ENCODE measurements around the gene SKIC8.
"Not testable (repeated sequence)": the region's sequence is repeated elsewhere in the genome, so short reads cannot be mapped to it uniquely, and the experiment has no call there.

The SKIC8 gene

DNA sequence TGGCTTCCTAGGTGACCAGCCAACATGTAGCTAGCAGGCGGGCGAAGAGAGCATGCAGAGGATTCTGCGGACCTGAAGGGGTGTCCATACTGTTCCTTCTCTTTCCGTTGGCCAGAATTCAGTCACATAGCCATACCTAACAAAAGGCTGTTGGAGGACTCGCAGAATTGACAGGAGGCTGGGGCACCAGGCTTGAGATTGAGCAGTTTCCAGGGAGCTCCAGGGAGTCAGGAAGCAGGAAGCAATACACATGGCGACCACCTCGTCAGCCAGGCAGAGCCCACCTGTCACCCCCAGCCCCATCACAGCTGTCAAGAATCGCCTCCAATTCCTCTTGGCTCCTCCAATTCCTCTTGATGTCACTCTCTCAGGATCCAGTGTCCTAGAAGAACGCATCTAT, 48.3 kb downstream of the SKIC8 start:
- H3K79me2 ChIP-seq (ENCODE audit: insufficient read depth, low read length) = no peaks in the 10 kb centered on the region
- no peak overlapping the region for H3K9ac ChIP-seq (ENCODE audit: low read length)
- no peaks in the 10 kb centered on the region for H3K9me2 ChIP-seq (ENCODE audit: low read depth, low read length)
- H3K27me3 ChIP-seq (ENCODE audit: insufficient read depth, low read length) = no peaks in the 10 kb centered on the region
- H2AFZ ChIP-seq (ENCODE audit: low read length) = no peak overlapping the region
- H3K4me1 ChIP-seq (ENCODE audit: insufficient read depth, low read length, severe bottlenecking) = no peaks in the 10 kb centered on the region
- H3K9me3 ChIP-seq (ENCODE audit: low read length) = no peaks in the 10 kb centered on the region
- no peak overlapping the region for H3K4me3 ChIP-seq (ENCODE audit: low read depth, low read length, poor library complexity, severe bottlenecking)
- no peaks in the 10 kb centered on the region for H3F3A ChIP-seq (ENCODE audit: insufficient read depth, low read length)
- H3K36me3 ChIP-seq (ENCODE audit: insufficient read depth, low read length) = no peaks in the 10 kb centered on the region
- no peaks in the 10 kb centered on the region for H4K20me1 ChIP-seq (ENCODE audit: insufficient read depth, low read length)
- TF ChIP-seq, protein P1, sequence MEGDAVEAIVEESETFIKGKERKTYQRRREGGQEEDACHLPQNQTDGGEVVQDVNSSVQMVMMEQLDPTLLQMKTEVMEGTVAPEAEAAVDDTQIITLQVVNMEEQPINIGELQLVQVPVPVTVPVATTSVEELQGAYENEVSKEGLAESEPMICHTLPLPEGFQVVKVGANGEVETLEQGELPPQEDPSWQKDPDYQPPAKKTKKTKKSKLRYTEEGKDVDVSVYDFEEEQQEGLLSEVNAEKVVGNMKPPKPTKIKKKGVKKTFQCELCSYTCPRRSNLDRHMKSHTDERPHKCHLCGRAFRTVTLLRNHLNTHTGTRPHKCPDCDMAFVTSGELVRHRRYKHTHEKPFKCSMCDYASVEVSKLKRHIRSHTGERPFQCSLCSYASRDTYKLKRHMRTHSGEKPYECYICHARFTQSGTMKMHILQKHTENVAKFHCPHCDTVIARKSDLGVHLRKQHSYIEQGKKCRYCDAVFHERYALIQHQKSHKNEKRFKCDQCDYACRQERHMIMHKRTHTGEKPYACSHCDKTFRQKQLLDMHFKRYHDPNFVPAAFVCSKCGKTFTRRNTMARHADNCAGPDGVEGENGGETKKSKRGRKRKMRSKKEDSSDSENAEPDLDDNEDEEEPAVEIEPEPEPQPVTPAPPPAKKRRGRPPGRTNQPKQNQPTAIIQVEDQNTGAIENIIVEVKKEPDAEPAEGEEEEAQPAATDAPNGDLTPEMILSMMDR (IDR thresholded peaks at IDR 0.05; ENCODE audit: low read length) = no peak
- no peak for TF ChIP-seq EZH2 (IDR thresholded peaks at IDR 0.05; ENCODE audit: borderline replicate concordance, low read length)
- no peak overlapping the region for H3K4me2 ChIP-seq (ENCODE audit: low read length)
- H3K27ac ChIP-seq (ENCODE audit: low read depth, low read length, poor library complexity, severe bottlenecking) = no peak overlapping the region

DNA sequence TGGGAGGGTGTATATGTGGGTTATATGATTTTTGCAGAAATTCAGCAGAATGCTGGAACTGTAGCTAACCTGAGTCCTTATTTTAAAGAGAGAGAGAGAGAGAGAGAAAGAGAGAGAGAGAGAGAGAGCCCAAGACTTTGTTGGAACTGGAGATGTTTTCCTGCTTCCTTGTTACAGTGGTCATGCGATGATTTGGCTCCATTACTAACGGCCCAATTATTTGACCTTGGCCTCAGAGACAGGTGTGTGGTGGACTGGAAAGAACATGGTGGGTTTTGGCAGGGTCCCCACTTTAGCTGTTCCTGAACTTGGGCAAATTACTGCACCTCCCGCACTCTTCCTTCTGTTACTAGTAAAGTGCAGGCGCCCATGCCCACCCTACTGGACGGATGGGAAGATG, 50.3 kb downstream of the SKIC8 start:
- Histone ChIP-seq H3K27me3 (ENCODE audit: insufficient read depth, low read length) (no peaks in the 10 kb centered on the region), H4K20me1 (ENCODE audit: insufficient read depth, low read length) (no peaks in the 10 kb centered on the region), H3K9me3 (ENCODE audit: low read length) (no peaks in the 10 kb centered on the region), H3F3A (ENCODE audit: insufficient read depth, low read length) (no peaks in the 10 kb centered on the region), H3K27ac (ENCODE audit: low read depth, low read length, poor library complexity, severe bottlenecking) (no peak overlapping the region), H3K9me2 (ENCODE audit: low read depth, low read length) (no peaks in the 10 kb centered on the region), H3K36me3 (ENCODE audit: insufficient read depth, low read length) (no peaks in the 10 kb centered on the region), H3K4me1 (ENCODE audit: insufficient read depth, low read length, severe bottlenecking) (no peaks in the 10 kb centered on the region), H3K4me3 (ENCODE audit: low read depth, low read length, poor library complexity, severe bottlenecking) (no peak overlapping the region), H3K4me2 (ENCODE audit: low read length) (no peak overlapping the region), H3K79me2 (ENCODE audit: insufficient read depth, low read length) (no peaks in the 10 kb centered on the region), H3K9ac (ENCODE audit: low read length) (no peak overlapping the region), H2AFZ (ENCODE audit: low read length) (no peak overlapping the region)
- TF ChIP-seq EZH2 (IDR thresholded peaks at IDR 0.05; ENCODE audit: borderline replicate concordance, low read length) = no peak
- TF ChIP-seq, protein P1 (IDR thresholded peaks at IDR 0.05; ENCODE audit: low read length) = no peak

DNA sequence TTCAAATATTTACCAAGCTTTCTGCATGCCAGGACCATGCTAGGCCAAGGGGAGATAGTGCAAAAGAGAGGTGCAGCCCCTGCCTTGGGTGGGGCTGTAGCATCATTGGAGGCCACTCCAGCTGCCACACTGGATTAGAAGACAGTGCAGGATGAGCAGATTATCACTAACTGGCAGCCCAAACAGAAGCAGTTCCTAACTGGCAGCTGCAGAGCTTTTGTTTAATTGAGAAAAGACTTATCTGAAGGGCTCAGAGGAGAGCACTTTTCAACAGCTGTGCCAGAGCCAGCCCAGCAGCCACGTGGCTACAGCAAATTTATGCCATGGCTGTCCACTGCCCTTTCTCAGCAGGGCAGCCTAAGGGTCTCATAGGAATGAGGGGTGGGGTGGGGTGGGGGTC, 51.5 kb downstream of the SKIC8 start:
- no peaks in the 10 kb centered on the region for H3K9me2 ChIP-seq (ENCODE audit: low read depth, low read length)
- no peak overlapping the region for H2AFZ ChIP-seq (ENCODE audit: low read length)
- no peak overlapping the region for H3K4me3 ChIP-seq (ENCODE audit: low read depth, low read length, poor library complexity, severe bottlenecking)
- TF ChIP-seq, protein P1 (IDR thresholded peaks at IDR 0.05; ENCODE audit: low read length) = no peak
- no peak for TF ChIP-seq EZH2 (IDR thresholded peaks at IDR 0.05; ENCODE audit: borderline replicate concordance, low read length)
- no peaks in the 10 kb centered on the region for H3K9me3 ChIP-seq (ENCODE audit: low read length)
- no peak overlapping the region for H3K9ac ChIP-seq (ENCODE audit: low read length)
- H4K20me1 ChIP-seq (ENCODE audit: insufficient read depth, low read length) = no peaks in the 10 kb centered on the region
- no peaks in the 10 kb centered on the region for H3K4me1 ChIP-seq (ENCODE audit: insufficient read depth, low read length, severe bottlenecking)
- no peak overlapping the region for H3K27ac ChIP-seq (ENCODE audit: low read depth, low read length, poor library complexity, severe bottlenecking)
- H3K79me2 ChIP-seq (ENCODE audit: insufficient read depth, low read length) = no peaks in the 10 kb centered on the region
- no peaks in the 10 kb centered on the region for H3F3A ChIP-seq (ENCODE audit: insufficient read depth, low read length)
- no peaks in the 10 kb centered on the region for H3K27me3 ChIP-seq (ENCODE audit: insufficient read depth, low read length)
- H3K36me3 ChIP-seq (ENCODE audit: insufficient read depth, low read length) = no peaks in the 10 kb centered on the region
- no peak overlapping the region for H3K4me2 ChIP-seq (ENCODE audit: low read length)

DNA sequence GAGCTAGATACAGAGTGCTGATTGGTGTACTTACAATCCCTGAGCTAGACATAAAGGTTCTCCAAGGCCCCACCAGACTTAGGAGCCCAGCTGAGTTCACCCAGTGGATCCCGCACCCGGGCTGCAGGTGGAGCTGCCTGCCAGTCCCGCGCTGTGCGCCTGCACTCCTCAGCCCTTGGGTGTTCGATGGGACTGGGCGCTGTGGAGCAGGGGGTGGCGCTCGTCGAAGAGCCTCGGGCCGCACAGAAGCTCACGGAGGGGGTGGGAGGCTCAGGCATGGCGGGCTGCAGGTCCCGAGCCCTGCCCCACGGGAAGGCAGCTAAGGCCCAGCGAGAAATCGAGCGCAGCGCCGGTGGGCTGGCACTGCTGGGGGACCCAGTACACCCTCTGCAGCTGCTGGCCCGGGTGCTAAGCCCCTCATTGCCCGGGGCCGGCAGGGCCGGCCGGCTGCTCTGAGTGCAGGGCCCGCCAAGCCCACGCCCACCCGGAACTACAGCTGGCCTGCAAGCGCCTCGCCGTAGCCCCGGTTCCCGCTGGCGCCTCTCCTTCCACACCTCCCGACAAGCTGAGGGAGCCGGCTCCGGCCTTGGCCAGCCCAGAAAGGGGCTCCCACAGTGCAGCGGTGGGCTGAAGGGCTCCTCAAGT, 53.3 kb downstream of the SKIC8 start:
- H3K4me2 ChIP-seq (ENCODE audit: low read length); H3F3A ChIP-seq (ENCODE audit: insufficient read depth, low read length); H3K4me3 ChIP-seq (ENCODE audit: low read depth, low read length, poor library complexity, severe bottlenecking); H3K36me3 ChIP-seq (ENCODE audit: insufficient read depth, low read length); H3K9me2 ChIP-seq (ENCODE audit: low read depth, low read length); H4K20me1 ChIP-seq (ENCODE audit: insufficient read depth, low read length); H3K9ac ChIP-seq (ENCODE audit: low read length); H3K27me3 ChIP-seq (ENCODE audit: insufficient read depth, low read length); H2AFZ ChIP-seq (ENCODE audit: low read length); H3K27ac ChIP-seq (ENCODE audit: low read depth, low read length, poor library complexity, severe bottlenecking); H3K9me3 ChIP-seq (ENCODE audit: low read length); H3K4me1 ChIP-seq (ENCODE audit: insufficient read depth, low read length, severe bottlenecking); H3K79me2 ChIP-seq (ENCODE audit: insufficient read depth, low read length): not testable (repeated sequence)

DNA sequence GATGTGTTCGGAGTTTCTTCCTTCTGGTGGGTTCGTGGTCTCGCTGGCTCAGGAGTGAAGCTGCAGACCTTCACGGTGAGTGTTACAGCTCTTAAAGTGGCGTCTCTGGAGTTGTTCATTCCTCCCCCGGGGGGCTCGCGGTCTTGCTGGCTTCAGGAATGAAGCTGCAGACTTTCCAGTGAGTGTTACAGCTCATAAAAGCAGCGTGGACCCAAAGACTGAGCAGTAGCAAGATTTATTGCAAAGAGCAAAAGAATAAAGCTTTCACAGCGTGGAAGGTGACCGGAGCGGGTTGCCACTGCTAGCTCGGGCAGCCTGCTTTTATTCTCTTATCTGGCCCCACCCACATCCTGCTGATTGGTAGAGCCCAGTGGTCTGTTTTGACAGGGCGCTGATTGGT, 54.0 kb downstream of the SKIC8 start:
- H3K4me1 ChIP-seq (ENCODE audit: insufficient read depth, low read length, severe bottlenecking); H3K4me2 ChIP-seq (ENCODE audit: low read length); H3F3A ChIP-seq (ENCODE audit: insufficient read depth, low read length); H3K9me3 ChIP-seq (ENCODE audit: low read length); H3K36me3 ChIP-seq (ENCODE audit: insufficient read depth, low read length); H3K9ac ChIP-seq (ENCODE audit: low read length); H3K27me3 ChIP-seq (ENCODE audit: insufficient read depth, low read length); H3K27ac ChIP-seq (ENCODE audit: low read depth, low read length, poor library complexity, severe bottlenecking); H2AFZ ChIP-seq (ENCODE audit: low read length); H4K20me1 ChIP-seq (ENCODE audit: insufficient read depth, low read length); H3K9me2 ChIP-seq (ENCODE audit: low read depth, low read length); H3K79me2 ChIP-seq (ENCODE audit: insufficient read depth, low read length); H3K4me3 ChIP-seq (ENCODE audit: low read depth, low read length, poor library complexity, severe bottlenecking): not testable (repeated sequence)

Data from OCI-LY1 (cell line).